ENCODE measurements around the gene SEC24D.
A peak's percentile ranks its signal among the peaks of the same experiment; 100 is the strongest.
"Not testable (repeated sequence)": the region's sequence is repeated elsewhere in the genome, so short reads cannot be mapped to it uniquely, and the experiment has no call there.

The SEC24D gene

GRCh38 chr4:118807659-118808058 is 28.3 kb downstream of the SEC24D start:
- DNase-seq = no peak

DNA sequence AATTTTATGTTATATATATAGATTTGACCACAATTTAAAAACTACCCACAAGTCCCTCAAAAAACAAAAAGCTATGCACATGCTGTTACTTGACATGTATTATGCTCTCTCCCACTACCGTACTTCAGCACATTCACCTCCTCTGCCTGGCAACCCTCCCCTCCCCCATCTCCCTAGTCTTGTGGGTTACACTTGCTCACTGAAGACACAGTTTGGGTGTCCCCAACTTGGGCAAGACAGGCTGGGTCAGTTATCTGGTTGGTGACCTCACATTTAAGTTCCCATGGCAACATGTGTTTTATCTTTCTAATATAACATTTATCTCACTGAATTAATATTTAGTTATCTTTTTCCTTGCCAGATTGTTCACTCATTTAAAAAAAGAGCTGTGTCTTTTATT is 32.7 kb downstream of the SEC24D start:
- DNase-seq = no peak

DNA sequence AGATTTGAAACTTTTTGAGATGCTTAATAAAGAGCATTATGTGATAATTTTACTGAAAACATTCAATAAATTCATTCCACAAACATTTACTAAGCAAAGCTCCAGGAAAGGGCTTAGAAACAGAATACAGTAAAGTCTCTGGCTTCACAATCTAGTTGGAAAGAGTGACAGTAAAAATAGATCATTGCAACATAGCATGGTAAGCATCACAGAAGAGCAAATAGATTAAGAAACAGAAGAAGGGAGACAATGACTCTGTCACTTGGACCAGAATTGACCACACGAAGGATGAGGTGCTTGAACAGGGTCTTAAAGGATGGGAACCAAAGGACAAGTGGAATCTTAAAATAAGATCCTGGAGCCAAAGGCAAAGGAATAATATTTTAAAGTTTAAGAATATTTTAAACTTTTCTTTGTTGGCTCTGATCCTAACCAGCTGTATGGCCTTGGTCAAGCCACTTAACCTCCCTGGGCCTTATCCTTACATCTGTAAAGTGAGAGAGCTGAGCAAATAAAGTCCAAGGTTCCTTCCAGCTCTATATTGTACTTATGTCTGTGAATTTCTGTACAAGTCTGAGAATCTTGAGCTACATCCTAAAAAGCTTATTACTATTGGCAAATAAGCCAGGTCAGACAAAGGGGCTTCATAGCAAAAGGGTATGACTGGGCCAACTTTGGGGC is 33.9 kb downstream of the SEC24D start:
- no peak for DNase-seq

- DNase-seq = no peak
Measured at GRCh38 chr4:118799231-118799942, 36.5 kb downstream of the SEC24D start.

- DNase-seq = no peak
Measured at GRCh38 chr4:118798658-118799057, 37.3 kb downstream of the SEC24D start.

GRCh38 chr4:118797558-118798142 is 38.3 kb downstream of the SEC24D start:
- DNase-seq = peak; percentile 52

- not testable (repeated sequence) for DNase-seq
Measured at GRCh38 chr4:118791690-118792446, 44.1 kb downstream of the SEC24D start.

DNA sequence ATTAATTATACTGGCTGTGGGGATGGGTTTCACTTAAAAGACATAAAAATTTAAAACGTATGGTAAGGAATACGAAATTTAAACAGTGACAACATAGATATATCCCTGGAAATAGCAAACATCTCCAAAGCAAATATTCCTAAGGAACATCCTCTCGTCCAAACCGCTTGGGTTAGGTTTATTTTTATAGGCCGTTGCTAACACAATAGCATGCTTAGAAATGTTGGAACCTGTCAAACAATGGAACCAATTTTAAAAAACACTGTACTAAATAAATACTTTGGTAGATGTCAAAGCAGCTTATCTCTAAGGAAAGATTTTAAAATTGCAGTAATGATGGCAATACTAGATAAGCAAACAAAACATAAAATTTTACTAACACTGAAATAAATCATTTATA is 45.4 kb downstream of the SEC24D start:
- DNase-seq = no peak

- DNase-seq = no peak
Measured at GRCh38 chr4:118788911-118789310, 47.0 kb downstream of the SEC24D start.

GRCh38 chr4:118787844-118788380 is 48.0 kb downstream of the SEC24D start:
- DNase-seq = no peak

- DNase-seq = no peak
Measured at GRCh38 chr4:118784776-118785175, 51.1 kb downstream of the SEC24D start.

- peak; percentile 25 for DNase-seq
Measured at GRCh38 chr4:118783887-118784286, 52.0 kb downstream of the SEC24D start.

DNA sequence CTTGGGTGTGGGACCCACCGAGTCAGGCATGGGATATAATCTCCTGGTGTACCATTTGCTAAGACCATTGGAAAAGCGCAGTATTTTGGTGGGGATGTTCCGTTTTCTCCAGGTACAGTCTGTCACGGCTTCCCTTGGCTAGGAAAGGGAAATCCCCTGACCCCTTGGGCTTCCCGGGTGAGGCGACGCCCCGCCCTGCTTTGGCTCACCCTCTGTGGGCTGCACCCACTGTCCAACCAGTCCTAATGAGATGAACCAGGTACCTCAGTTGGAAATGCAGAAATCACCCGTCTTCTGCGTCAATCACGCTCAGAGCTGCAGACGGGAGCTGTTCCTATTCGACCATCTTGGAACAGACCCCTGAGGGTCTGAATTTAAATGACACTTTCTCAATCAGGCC is 53.0 kb downstream of the SEC24D start:
- DNase-seq = not testable (repeated sequence)

GRCh38 chr4:118777649-118778048 is 58.3 kb downstream of the SEC24D start:
- not testable (repeated sequence) for DNase-seq

GRCh38 chr4:118776955-118777640 is 58.8 kb downstream of the SEC24D start:
- not testable (repeated sequence) for DNase-seq

- DNase-seq = peak; percentile 66
Measured at GRCh38 chr4:118776157-118776954, 59.6 kb downstream of the SEC24D start.

GRCh38 chr4:118775405-118775804 is 60.5 kb downstream of the SEC24D start:
- DNase-seq = no peak

DNA sequence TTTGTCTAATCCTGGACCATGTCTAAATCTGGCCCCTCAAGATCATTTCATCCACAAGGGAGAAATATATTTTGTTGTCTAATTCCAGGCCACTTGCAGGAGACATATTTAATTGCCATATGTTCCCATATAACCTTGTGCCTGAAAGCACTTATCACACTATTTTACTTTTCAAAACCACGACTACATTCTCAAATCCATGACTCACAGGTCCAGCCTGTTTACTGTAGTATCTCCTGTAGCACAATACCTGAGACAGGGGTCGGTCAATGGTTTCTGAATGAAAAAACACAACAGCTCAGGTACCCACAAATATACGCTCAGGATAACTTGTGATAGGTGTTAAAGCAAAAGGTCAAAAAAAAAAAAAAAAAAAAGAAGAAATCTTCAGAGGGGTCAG is 60.9 kb downstream of the SEC24D start:
- DNase-seq = peak; percentile 45

GRCh38 chr4:118774321-118774720 is 61.6 kb downstream of the SEC24D start:
- no peak for DNase-seq

- DNase-seq = peak; percentile 72
Measured at GRCh38 chr4:118773429-118773792, 62.5 kb downstream of the SEC24D start.

GRCh38 chr4:118772767-118773428 is 63.0 kb downstream of the SEC24D start:
- DNase-seq = no peak
